Mesenchymal stem cell (in vitro differentiated cells and primary cell): ENCODE data around the gene RCBTB1.

Experiments
- DNase-seq: peaks from one replicate; pipeline ENCODE4 v3.0.0-alpha.2; 2013
- H2AFZ ChIP-seq: one replicate; pipeline ENCODE4 v1.6.1; 2013; ENCODE audit warnings: low read depth, mild to moderate bottlenecking, control low read depth, inconsistent platforms, low read length, moderate library complexity
- H2AK5ac ChIP-seq: 2 replicates; pipeline ENCODE4 v1.6.1; 2013; ENCODE audit warnings: low read length, moderate library complexity, mild to moderate bottlenecking, inconsistent platforms; ENCODE audit not compliant: severe bottlenecking
- H2BK120ac ChIP-seq: one replicate; pipeline ENCODE4 v1.6.1; 2013; ENCODE audit warnings: low read depth, mild to moderate bottlenecking, inconsistent platforms, low read length, moderate library complexity
- H2BK12ac ChIP-seq, 2 experiments: one replicate each; pipeline ENCODE4 v1.6.1; 2013; ENCODE audit warnings: inconsistent platforms in 2 of 2, low read length in 2 of 2, mild to moderate bottlenecking in 2 of 2, moderate library complexity in 2 of 2, control low read depth in 1 of 2
- H2BK15ac ChIP-seq: one replicate; pipeline ENCODE4 v1.6.1; 2013; ENCODE audit warnings: mild to moderate bottlenecking, low read depth, inconsistent platforms; ENCODE audit not compliant: poor library complexity, severe bottlenecking
- H2BK5ac ChIP-seq: 2 replicates; pipeline ENCODE4 v1.6.1; 2013; ENCODE audit warnings: low read depth, mild to moderate bottlenecking, low read length, control low read depth, inconsistent platforms; ENCODE audit not compliant: poor library complexity, severe bottlenecking
- H3K14ac ChIP-seq, 2 experiments: one replicate each; pipeline ENCODE4 v1.6.1; 2013; ENCODE audit warnings: inconsistent platforms in 2 of 2, low read length in 2 of 2, control low read depth in 1 of 2, mild to moderate bottlenecking in 1 of 2, moderate library complexity in 1 of 2
- H3K18ac ChIP-seq, 2 experiments: one replicate each; pipeline ENCODE4 v1.6.1; 2013; ENCODE audit warnings: inconsistent platforms in 2 of 2, low read length in 2 of 2, control low read depth in 1 of 2, low read depth in 1 of 2, mild to moderate bottlenecking in 1 of 2
- H3K23ac ChIP-seq, 2 experiments: one replicate each; pipeline ENCODE4 v1.6.1; 2013; ENCODE audit warnings: inconsistent platforms in 2 of 2, low read length in 2 of 2, mild to moderate bottlenecking in 2 of 2, moderate library complexity in 2 of 2, control low read depth in 1 of 2
- H3K27ac ChIP-seq: 2 replicates; pipeline ENCODE4 v1.5.1; 2013; ENCODE audit warnings: mild to moderate bottlenecking, moderate library complexity, low read length, control low read depth, inconsistent platforms; ENCODE audit not compliant: poor library complexity, severe bottlenecking
- H3K27me3 ChIP-seq, 2 experiments: 2 replicates each; pipeline versions ENCODE4 v1.6.1 to v1.7.0; 2013; ENCODE audit warnings: low read length in 2 of 2, mild to moderate bottlenecking in 2 of 2, moderate library complexity in 2 of 2, control low read depth in 1 of 2, inconsistent platforms in 1 of 2; ENCODE audit not compliant: control insufficient read depth in 1 of 2, insufficient read depth in 1 of 2
- H3K36me3 ChIP-seq, 2 experiments: 2 replicates each; pipeline versions ENCODE4 v1.6.1 to v1.7.0; 2013; ENCODE audit warnings: low read length in 2 of 2, control low read depth in 1 of 2, inconsistent platforms in 1 of 2, low read depth in 1 of 2, mild to moderate bottlenecking in 1 of 2; ENCODE audit not compliant: insufficient read depth in 2 of 2, control insufficient read depth in 1 of 2
- H3K4ac ChIP-seq, 2 experiments: one replicate each; pipeline ENCODE4 v1.6.1; 2013; ENCODE audit warnings: inconsistent platforms in 2 of 2, low read length in 2 of 2, mild to moderate bottlenecking in 2 of 2, moderate library complexity in 2 of 2, control low read depth in 1 of 2, low read depth in 1 of 2
- H3K4me1 ChIP-seq: 2 replicates; pipeline ENCODE4 v1.6.1; 2013; ENCODE audit warnings: low read depth, low read length, control low read depth; ENCODE audit not compliant: control insufficient read depth, insufficient read depth
- H3K4me2 ChIP-seq: 2 replicates; pipeline ENCODE4 v1.6.1; 2013; ENCODE audit warnings: low read length, mild to moderate bottlenecking, inconsistent platforms; ENCODE audit not compliant: poor library complexity, severe bottlenecking
- H3K4me3 ChIP-seq, 2 experiments: 2 replicates each; pipeline versions ENCODE4 v1.5.1 to v1.7.0; 2013; ENCODE audit warnings: low read length in 2 of 2, mild to moderate bottlenecking in 2 of 2, control low read depth in 1 of 2, low read depth in 1 of 2; ENCODE audit not compliant: insufficient read depth in 1 of 2
- H3K79me1 ChIP-seq: replicated peaks from 2 replicates; pipeline ENCODE4 v1.6.1; 2013; ENCODE audit warnings: mild to moderate bottlenecking, control low read depth, low read length, inconsistent platforms; ENCODE audit not compliant: poor library complexity, severe bottlenecking
- H3K9ac ChIP-seq: 2 replicates; pipeline ENCODE4 v1.7.0; 2013; ENCODE audit warnings: mild to moderate bottlenecking, low read length, moderate library complexity
- H3K9me3 ChIP-seq: 2 replicates; pipeline ENCODE4 v1.7.0; 2013; ENCODE audit warnings: mild to moderate bottlenecking, low read length; ENCODE audit not compliant: control insufficient read depth
- H4K8ac ChIP-seq: one replicate; pipeline ENCODE4 v1.6.1; 2013; ENCODE audit warnings: inconsistent platforms, mild to moderate bottlenecking, low read length, moderate library complexity
- H4K91ac ChIP-seq: one replicate; pipeline ENCODE4 v1.6.1; 2013; ENCODE audit warnings: mild to moderate bottlenecking, low read length, inconsistent platforms
- WGBS: methylation state at CpG from one replicate; pipeline ENCODE4 v1.1.7; 2013; ENCODE audit warnings: mixed read lengths; 5-methylcytosine and 5-hydroxymethylcytosine counted together

The RCBTB1 gene

DNA sequence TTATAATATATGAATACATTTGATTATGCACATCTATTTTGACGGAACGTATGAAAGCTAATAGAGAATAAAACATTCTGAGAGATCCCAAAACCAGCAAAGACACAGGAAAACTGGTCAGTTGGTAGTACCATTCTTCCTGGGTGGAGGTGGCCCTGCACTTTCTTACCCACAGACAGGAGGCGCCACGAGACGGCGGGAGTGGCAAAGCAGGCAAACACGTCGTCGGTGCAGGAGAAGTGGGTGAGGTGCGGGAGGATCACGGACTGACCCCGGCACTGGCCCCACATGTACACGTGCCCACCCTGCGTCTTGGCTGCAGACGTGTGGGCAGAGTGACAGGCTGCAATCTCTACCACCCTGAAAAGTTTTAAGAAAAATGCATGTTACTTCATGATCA, 36.1 kb downstream of the RCBTB1 start:
- Histone ChIP-seq H2BK120ac (no peak overlapping the region), H2BK12ac (no peak overlapping the region), H3K23ac (no peak overlapping the region), H3K36me3 (peaks cover 19 to 88% of the 10 kb centered on the region in 2 experiments), H2AFZ (no peak overlapping the region), H4K91ac (no peak overlapping the region), H2AK5ac (no peak overlapping the region), H2BK15ac (no peak overlapping the region), H3K9me3 (no peaks in the 10 kb centered on the region), H3K18ac (no peak overlapping the region), H3K4me1 (peaks cover 4% of the 10 kb centered on the region), H3K27me3 (no peaks in the 10 kb centered on the region), H4K8ac (no peak overlapping the region), H3K14ac (no peak overlapping the region), H3K9ac (no peak overlapping the region), H3K4me3 (no peak overlapping the region), H3K27ac (no peak overlapping the region), H3K79me1 (no peaks in the 10 kb centered on the region), H2BK5ac (no peak overlapping the region), H3K4me2 (no peak overlapping the region), H3K4ac (no peak overlapping the region)
- DNase-seq, result no peak
- WGBS, result 85% methylated on average over 13 of the region's 15 CpGs

DNA sequence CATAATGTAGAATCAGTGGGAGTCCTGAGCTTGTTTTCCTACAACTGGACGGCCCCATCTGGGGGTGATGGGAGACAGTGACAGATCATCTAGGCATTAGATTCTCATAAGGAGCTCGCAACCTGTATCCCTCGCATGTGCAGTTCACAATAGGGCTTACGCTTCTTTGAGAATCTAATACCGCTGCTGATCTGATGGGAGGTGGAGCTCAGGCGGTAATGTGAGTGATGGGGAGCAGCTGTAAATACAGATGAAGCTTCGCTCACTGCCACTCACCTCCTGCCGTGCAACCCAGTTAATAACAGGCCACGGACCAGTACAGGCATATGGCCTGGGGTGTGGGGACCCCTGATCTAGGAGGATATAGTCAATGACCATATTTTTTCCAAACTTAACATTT, 38.8 kb downstream of the RCBTB1 start:
- H3K36me3 ChIP-seq, result peaks cover 19 to 91% of the 10 kb centered on the region in 2 experiments
- no peaks in the 10 kb centered on the region for H3K9me3 ChIP-seq
- no peak for DNase-seq
- H2BK15ac ChIP-seq, result no peak overlapping the region
- H2BK120ac ChIP-seq, result no peak overlapping the region
- H3K14ac ChIP-seq, result no peak overlapping the region
- WGBS, result 98% methylated on average over 7 of the region's 9 CpGs
- no peak overlapping the region for H3K9ac ChIP-seq
- no peak overlapping the region for H3K27ac ChIP-seq
- H4K91ac ChIP-seq, result no peak overlapping the region
- no peaks in the 10 kb centered on the region for H3K27me3 ChIP-seq
- H2AFZ ChIP-seq, result no peak overlapping the region
- H2AK5ac ChIP-seq, result no peak overlapping the region
- no peak overlapping the region for H2BK12ac ChIP-seq
- H3K18ac ChIP-seq, result no peak overlapping the region
- H3K4me2 ChIP-seq, result no peak overlapping the region
- no peak overlapping the region for H3K4ac ChIP-seq
- no peak overlapping the region for H4K8ac ChIP-seq
- no peak overlapping the region for H2BK5ac ChIP-seq
- H3K79me1 ChIP-seq, result no peaks in the 10 kb centered on the region
- peaks cover 4% of the 10 kb centered on the region for H3K4me1 ChIP-seq
- no peak overlapping the region for H3K23ac ChIP-seq
- H3K4me3 ChIP-seq, result no peak overlapping the region

DNA sequence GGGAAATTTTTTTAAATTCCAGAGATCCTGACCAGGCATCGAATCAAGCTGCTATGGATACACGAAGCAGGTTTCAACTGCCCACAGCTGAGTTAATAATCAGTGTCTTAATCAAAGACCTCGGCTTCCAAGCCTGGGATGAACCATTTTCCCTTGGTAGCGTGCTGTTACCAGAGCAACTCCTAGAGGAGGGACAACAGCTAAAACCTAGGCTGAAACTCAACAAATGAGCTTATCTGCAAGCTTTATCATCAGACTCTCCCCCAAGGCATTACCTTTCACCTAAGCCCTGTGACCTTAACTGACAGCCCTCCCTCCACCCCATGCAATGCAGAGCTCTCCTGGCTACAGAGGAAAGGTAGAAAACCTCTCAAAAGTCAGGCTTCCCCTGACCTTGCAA, 39.7 kb downstream of the RCBTB1 start:
- H2AFZ ChIP-seq, result no peak overlapping the region
- H3K4me1 ChIP-seq, result peaks cover 4% of the 10 kb centered on the region
- H3K18ac ChIP-seq, result no peak overlapping the region
- no peak overlapping the region for H4K91ac ChIP-seq
- no peak overlapping the region for H2BK12ac ChIP-seq
- DNase-seq, result no peak
- no peak overlapping the region for H2BK120ac ChIP-seq
- no peak overlapping the region for H3K9ac ChIP-seq
- H2BK5ac ChIP-seq, result no peak overlapping the region
- no peak overlapping the region for H3K23ac ChIP-seq
- H3K4me3 ChIP-seq, result no peak overlapping the region
- H3K79me1 ChIP-seq, result no peaks in the 10 kb centered on the region
- peaks cover 15 to 93% of the 10 kb centered on the region in 2 experiments for H3K36me3 ChIP-seq
- H3K4me2 ChIP-seq, result no peak overlapping the region
- no peak overlapping the region for H3K14ac ChIP-seq
- H4K8ac ChIP-seq, result no peak overlapping the region
- no peak overlapping the region for H3K27ac ChIP-seq
- WGBS, result 96% methylated on average over 4 of the region's 4 CpGs
- H3K9me3 ChIP-seq, result no peaks in the 10 kb centered on the region
- no peaks in the 10 kb centered on the region for H3K27me3 ChIP-seq
- no peak overlapping the region for H2BK15ac ChIP-seq
- H2AK5ac ChIP-seq, result no peak overlapping the region
- no peak overlapping the region for H3K4ac ChIP-seq

DNA sequence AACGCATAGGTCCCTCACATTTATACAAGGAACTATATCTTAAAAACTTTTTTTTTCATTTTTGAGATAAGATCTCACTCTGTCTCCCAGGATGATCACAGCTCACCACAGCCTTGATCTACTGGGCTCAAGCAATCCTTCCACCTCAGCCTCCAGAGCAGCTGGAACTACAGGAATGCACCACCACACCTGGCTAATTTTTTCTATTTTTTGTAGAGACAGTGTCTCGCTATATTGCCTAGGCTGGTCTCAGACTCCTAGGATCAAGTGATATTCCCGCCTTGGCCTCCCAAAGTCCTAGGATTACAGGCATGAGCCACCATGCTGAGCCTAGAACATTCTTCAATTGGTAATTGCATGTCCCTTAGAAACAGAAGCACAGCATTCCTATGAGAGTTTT, 41.7 kb downstream of the RCBTB1 start:
- DNase-seq, result no peak
- Histone ChIP-seq H2BK5ac (no peak overlapping the region), H2BK120ac (no peak overlapping the region), H2BK12ac (no peak overlapping the region), H3K79me1 (no peaks in the 10 kb centered on the region), H3K4me2 (no peak overlapping the region), H3K27me3 (no peaks in the 10 kb centered on the region), H3K4me1 (peaks cover 4% of the 10 kb centered on the region), H2AK5ac (no peak overlapping the region), H2BK15ac (no peak overlapping the region), H3K36me3 (peaks cover 5 to 92% of the 10 kb centered on the region in 2 experiments), H3K9me3 (no peaks in the 10 kb centered on the region), H3K27ac (no peak overlapping the region), H3K14ac (no peak overlapping the region), H3K18ac (no peak overlapping the region), H3K23ac (no peak overlapping the region), H2AFZ (no peak overlapping the region), H4K91ac (no peak overlapping the region), H3K9ac (no peak overlapping the region), H3K4me3 (no peak overlapping the region), H3K4ac (no peak overlapping the region), H4K8ac (no peak overlapping the region)
- WGBS, result 100% methylated on average over 3 of the region's 3 CpGs
